SKM-1 treated with dmso at 0.1 percent for 144 hours (cell line): Measurements from ENCODE around the gene SLC24A3.

ENCODE experiments used
- DNase-seq: peaks from one replicate; lab custom pipeline; 2025; ENCODE audit not compliant: unreplicated experiment; lab: John Stamatoyannopoulos, UW

SLC24A3 gene

GRCh38 chr20:19212469-19212815 lies at the start of gene SLC24A3:
TSS of gene SLC24A3 (plus strand) at chr20:19212642.
- no peak for DNase-seq

GRCh38 chr20:19170148-19170547 lies 42.3 kb upstream of the SLC24A3 start:
- DNase-seq, result no peak

GRCh38 chr20:19172637-19173036 lies 39.8 kb upstream of the SLC24A3 start:
- DNase-seq, result no peak

GRCh38 chr20:19176470-19177052 lies 35.9 kb upstream of the SLC24A3 start:
- no peak for DNase-seq

GRCh38 chr20:19181552-19181951 lies 30.9 kb upstream of the SLC24A3 start:
- DNase-seq, result no peak

GRCh38 chr20:19185083-19185482 lies 27.4 kb upstream of the SLC24A3 start:
- DNase-seq, result no peak

GRCh38 chr20:19193349-19193748 lies 19.1 kb upstream of the SLC24A3 start:
- no peak for DNase-seq

- DNase-seq, result peak; percentile 9
These were observed 6.5 kb upstream of the SLC24A3 start for GRCh38 chr20:19205981-19206396.

- no peak for DNase-seq
These were observed 4.9 kb upstream of the SLC24A3 start for GRCh38 chr20:19207541-19207940.

GRCh38 chr20:19210391-19211155 lies 1.9 kb upstream of the SLC24A3 start:
- DNase-seq, result no peak

- no peak for DNase-seq
These were observed 1.2 kb upstream of the SLC24A3 start for GRCh38 chr20:19211252-19211651.

GRCh38 chr20:19211661-19212468 lies 577 bp upstream of the SLC24A3 start:
- no peak for DNase-seq

- peak; percentile 1 for DNase-seq
These were observed 520 bp downstream of the SLC24A3 start for GRCh38 chr20:19212821-19213502.

GRCh38 chr20:19213946-19214490 lies 1.6 kb downstream of the SLC24A3 start:
- no peak for DNase-seq

GRCh38 chr20:19218411-19218810 lies 6.0 kb downstream of the SLC24A3 start:
- DNase-seq, result no peak

GRCh38 chr20:19222520-19223040 lies 10.1 kb downstream of the SLC24A3 start:
- DNase-seq, result no peak

GRCh38 chr20:19223640-19224039 lies 11.2 kb downstream of the SLC24A3 start:
- DNase-seq, result no peak

GRCh38 chr20:19231359-19232035 lies 19.1 kb downstream of the SLC24A3 start:
- DNase-seq, result no peak

GRCh38 chr20:19232997-19233794 lies 20.8 kb downstream of the SLC24A3 start:
- no peak for DNase-seq
